ENCODE results near the gene TCEAL7. TPM values are rescaled to one million over a fixed set of nuclear protein-coding genes. Genes with fewer than 3 reads are reported as not detected.

Gene TCEAL7
- total and polyA plus RNA-seq, 2 of the 4 experiments (the other 2 are of a cell fraction), result 6.5 to 15.4 TPM

- TF ChIP-seq CHD1 (IDR thresholded peaks at IDR 0.05; ENCODE audit: low read depth, low read length), result no peak
These were observed 746 bp downstream of the TCEAL7 start (continued) for GRCh38 chrX:103330681-103331288.

GRCh38 chrX:103338663-103339062 lies 8.6 kb downstream of the TCEAL7 start:
- H2BK20ac ChIP-seq (ENCODE audit: low read depth, low read length), result no peak overlapping the region
- in situ Hi-C loops (cut with MboI; ENCODE audit: low sequenced_read_pairs) (no loop called here), dilution Hi-C loops (cut with HindIII; ENCODE audit: low sequenced_read_pairs, unreplicated experiment) (no loop called here), intact Hi-C loops (cut with micrococcal nuclease) (no loop called here)
- H2BK120ac ChIP-seq (ENCODE audit: low read depth, low read length), result no peak overlapping the region
- POLR2A ChIA-PET (ENCODE audit: unreplicated experiment), result no interaction called here
- no peaks in the 10 kb centered on the region for H3K9me3 ChIP-seq (ENCODE audit: control insufficient read depth, insufficient read depth, low read length)
- no peak overlapping the region for H2AK9ac ChIP-seq (replicated peaks; ENCODE audit: low read depth, low read length, poor library complexity)
- peaks cover 24% of the 10 kb centered on the region for H3K27me3 ChIP-seq (ENCODE audit: control insufficient read depth, insufficient read depth, low read length)
- no peaks in the 10 kb centered on the region for H3K9me1 ChIP-seq (ENCODE audit: insufficient read depth, low read length)
- CTCF ChIA-PET, result no interaction called here
- H2AK5ac ChIP-seq (ENCODE audit: low read depth, low read length), result no peak overlapping the region
- H3K9ac ChIP-seq (ENCODE audit: low read depth, low read length), result no peak overlapping the region
- no peaks in the 10 kb centered on the region for H3K4me1 ChIP-seq (ENCODE audit: control insufficient read depth, insufficient read depth, low read length)
- no peak overlapping the region for H2BK15ac ChIP-seq (ENCODE audit: low read depth, low read length)
- H3K18ac ChIP-seq (ENCODE audit: low read depth, low read length), result no peak overlapping the region
- H3K4me3 ChIP-seq (ENCODE audit: insufficient read depth, low read depth, low read length), result no peak overlapping the region
- H3K36me3 ChIP-seq (ENCODE audit: control insufficient read depth, insufficient read depth, low read length), result no peaks in the 10 kb centered on the region
- H2AFZ ChIP-seq (replicated peaks; ENCODE audit: low read length, poor library complexity), result no peak overlapping the region
- no peak for DNase-seq
- no peak overlapping the region for H3K4me2 ChIP-seq (ENCODE audit: low read depth, low read length)
- no peak for ATAC-seq (ENCODE audit: low read depth)
- TF ChIP-seq, protein P1, sequence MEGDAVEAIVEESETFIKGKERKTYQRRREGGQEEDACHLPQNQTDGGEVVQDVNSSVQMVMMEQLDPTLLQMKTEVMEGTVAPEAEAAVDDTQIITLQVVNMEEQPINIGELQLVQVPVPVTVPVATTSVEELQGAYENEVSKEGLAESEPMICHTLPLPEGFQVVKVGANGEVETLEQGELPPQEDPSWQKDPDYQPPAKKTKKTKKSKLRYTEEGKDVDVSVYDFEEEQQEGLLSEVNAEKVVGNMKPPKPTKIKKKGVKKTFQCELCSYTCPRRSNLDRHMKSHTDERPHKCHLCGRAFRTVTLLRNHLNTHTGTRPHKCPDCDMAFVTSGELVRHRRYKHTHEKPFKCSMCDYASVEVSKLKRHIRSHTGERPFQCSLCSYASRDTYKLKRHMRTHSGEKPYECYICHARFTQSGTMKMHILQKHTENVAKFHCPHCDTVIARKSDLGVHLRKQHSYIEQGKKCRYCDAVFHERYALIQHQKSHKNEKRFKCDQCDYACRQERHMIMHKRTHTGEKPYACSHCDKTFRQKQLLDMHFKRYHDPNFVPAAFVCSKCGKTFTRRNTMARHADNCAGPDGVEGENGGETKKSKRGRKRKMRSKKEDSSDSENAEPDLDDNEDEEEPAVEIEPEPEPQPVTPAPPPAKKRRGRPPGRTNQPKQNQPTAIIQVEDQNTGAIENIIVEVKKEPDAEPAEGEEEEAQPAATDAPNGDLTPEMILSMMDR (conservative IDR thresholded peaks at IDR 0.05; ENCODE audit: low read depth, low read length), result no peak
- TF ChIP-seq BHLHE40 (IDR thresholded peaks at IDR 0.05; ENCODE audit: low read depth, low read length), result no peak
- TF ChIP-seq, protein P2, sequence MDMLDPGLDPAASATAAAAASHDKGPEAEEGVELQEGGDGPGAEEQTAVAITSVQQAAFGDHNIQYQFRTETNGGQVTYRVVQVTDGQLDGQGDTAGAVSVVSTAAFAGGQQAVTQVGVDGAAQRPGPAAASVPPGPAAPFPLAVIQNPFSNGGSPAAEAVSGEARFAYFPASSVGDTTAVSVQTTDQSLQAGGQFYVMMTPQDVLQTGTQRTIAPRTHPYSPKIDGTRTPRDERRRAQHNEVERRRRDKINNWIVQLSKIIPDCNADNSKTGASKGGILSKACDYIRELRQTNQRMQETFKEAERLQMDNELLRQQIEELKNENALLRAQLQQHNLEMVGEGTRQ (IDR thresholded peaks at IDR 0.05; ENCODE audit: low read depth, low read length), result no peak
- no peak for TF ChIP-seq RCOR1 (IDR thresholded peaks at IDR 0.05; ENCODE audit: insufficient replicate concordance, low read length)
- no peak for TF ChIP-seq NFE2L2 (IDR thresholded peaks at IDR 0.05; ENCODE audit: low read depth, low read length)
- no peak for TF ChIP-seq CHD1 (IDR thresholded peaks at IDR 0.05; ENCODE audit: low read depth, low read length)
- H3K27ac ChIP-seq (ENCODE audit: insufficient read depth, low read length), result no peak overlapping the region
- no peak overlapping the region for H4K5ac ChIP-seq (ENCODE audit: low read depth, low read length)
- H3K79me1 ChIP-seq (ENCODE audit: low read depth in 1 of 2, low read length in 2 of 2), result no peaks in the 10 kb centered on the region
- no peak overlapping the region for H2BK5ac ChIP-seq (ENCODE audit: low read depth, low read length, poor library complexity, severe bottlenecking)
- no CpG with 5 or more reads among the region's 3 CpGs for WGBS, 2 experiments (ENCODE audit: extremely low coverage in 2 of 2, insufficient read length in 1 of 2)
- H3K56ac ChIP-seq (ENCODE audit: extremely low read depth, insufficient read depth, low read length), result no peak overlapping the region
- H4K8ac ChIP-seq (ENCODE audit: low read depth in 2 of 2, low read length in 2 of 2), result no peak overlapping the region
- no peak overlapping the region for H4K91ac ChIP-seq (ENCODE audit: insufficient read depth, low read depth, low read length)
- no TSS peak for BruUV-seq (replicated peaks)
- no peak overlapping the region for H3K14ac ChIP-seq (replicated peaks; ENCODE audit: low read depth, low read length)
- no peak overlapping the region for H3K4ac ChIP-seq (ENCODE audit: low read depth, low read length)
- no peak overlapping the region for H3K23ac ChIP-seq (ENCODE audit: low read depth, low read length)
- H4K20me1 ChIP-seq (ENCODE audit: insufficient read depth, low read length), result no peaks in the 10 kb centered on the region

Data from IMR-90 (cell line).